Fibroblast of pulmonary artery (primary cell): ENCODE data around the gene MFNG.
A peak's percentile ranks its signal among the peaks of the same experiment; 100 is the strongest.

ENCODE experiments used
- DNase-seq: peaks from one replicate; pipeline ENCODE4 v3.0.0-alpha.2; 2010; ENCODE audit warnings: low read depth
- H3K4me3 ChIP-seq: replicated peaks from 2 replicates; pipeline ENCODE4 v1.5.1; 2011; ENCODE audit warnings: low read depth, mild to moderate bottlenecking, control low read depth, low read length, moderate library complexity
- CTCF ChIP-seq: IDR thresholded peaks from 2 replicates; pipeline ENCODE4 v1.5.1; 2011; ENCODE audit warnings: mild to moderate bottlenecking, control low read depth, low read length, inconsistent platforms; ENCODE audit errors: missing control alignments

Gene MFNG

DNA sequence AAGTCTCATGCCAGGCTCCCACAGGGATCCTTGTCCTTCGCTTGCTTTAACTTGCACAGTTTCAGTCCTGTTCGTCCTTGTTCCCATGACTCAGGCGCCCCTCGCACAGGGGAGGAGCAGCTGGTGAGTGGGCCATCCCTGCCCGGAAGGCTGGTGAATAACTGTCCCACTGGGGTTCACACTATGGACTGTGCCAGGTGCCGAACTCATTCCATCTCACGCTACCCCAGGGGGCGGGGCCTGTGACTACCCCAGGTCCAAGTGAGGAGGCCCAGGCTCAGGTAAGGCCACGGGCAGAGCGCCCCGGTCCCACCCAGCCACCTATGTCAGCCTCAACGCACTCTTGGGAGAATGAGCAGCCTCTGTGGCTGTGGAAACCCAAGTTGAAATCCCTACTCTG lies 40.2 kb upstream of the MFNG start:
- no peak overlapping the region for H3K4me3 ChIP-seq
- DNase-seq, result no peak
- TF ChIP-seq CTCF, result no peak

DNA sequence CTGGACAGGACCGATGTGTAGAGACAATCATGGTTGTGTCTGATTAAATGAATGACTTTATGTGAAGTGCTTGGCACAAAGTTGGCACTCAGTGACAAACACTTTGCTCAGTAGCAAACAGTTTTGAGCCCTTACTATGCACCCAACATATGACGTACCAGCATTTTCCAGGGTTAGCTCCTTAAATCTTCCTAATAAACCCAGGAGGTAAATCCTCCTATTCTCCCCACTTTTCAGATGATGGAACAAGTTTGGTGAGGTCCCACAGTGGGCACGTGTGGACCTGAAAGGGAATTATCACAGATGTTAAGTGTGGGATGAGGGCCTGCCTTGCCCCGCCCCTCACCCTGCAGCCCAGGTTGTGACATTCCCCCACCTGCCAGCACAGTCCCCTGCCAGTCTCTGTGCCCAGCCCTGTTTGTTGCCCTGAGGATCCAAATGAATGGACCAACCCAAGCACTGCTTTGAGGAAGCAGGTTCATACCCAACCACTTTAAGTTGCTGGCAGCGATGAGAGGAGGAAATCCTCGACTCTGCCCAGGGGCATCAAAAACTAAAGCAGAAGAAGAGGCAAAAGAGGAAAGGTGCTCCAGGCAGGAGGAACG lies 39.7 kb upstream of the MFNG start:
- H3K4me3 ChIP-seq, result no peak overlapping the region
- TF ChIP-seq CTCF, result no peak
- no peak for DNase-seq

GRCh38 chr22:37525073-37525745 lies 39.0 kb upstream of the MFNG start:
- H3K4me3 ChIP-seq, result no peak overlapping the region
- TF ChIP-seq CTCF, result no peak
- peak; percentile 75 for DNase-seq

DNA sequence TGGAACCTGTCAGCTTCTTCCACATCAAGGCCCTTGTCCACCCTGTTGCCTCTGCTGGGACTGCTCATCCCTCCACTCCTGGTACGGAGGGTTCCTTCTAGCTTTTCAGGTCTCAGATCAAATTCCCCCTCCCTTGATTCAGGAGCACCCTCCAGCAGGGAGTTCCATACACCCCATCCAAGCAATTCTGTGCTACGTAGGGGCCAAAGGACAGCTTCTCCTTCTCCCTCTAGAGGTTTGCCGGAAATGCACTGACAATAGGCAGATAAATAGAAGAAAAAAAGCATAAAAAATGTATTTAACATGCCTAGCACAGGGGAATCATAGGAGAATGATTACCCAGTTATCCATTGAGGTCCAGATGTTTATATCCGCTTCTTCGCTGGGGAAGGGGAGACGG lies 36.3 kb upstream of the MFNG start:
- DNase-seq, result no peak
- TF ChIP-seq CTCF, result peak; percentile 14
- H3K4me3 ChIP-seq, result no peak overlapping the region

GRCh38 chr22:37521236-37521739 lies 35.1 kb upstream of the MFNG start:
- no peak for TF ChIP-seq CTCF
- no peak for DNase-seq
- no peak overlapping the region for H3K4me3 ChIP-seq

GRCh38 chr22:37520776-37521191 lies 34.6 kb upstream of the MFNG start:
- no peak for TF ChIP-seq CTCF
- DNase-seq, result no peak
- no peak overlapping the region for H3K4me3 ChIP-seq
